HCT116 (cell line): ENCODE results near the gene MACC1. TPM values are rescaled to one million over a fixed set of nuclear protein-coding genes. Genes with fewer than 3 reads are reported as not detected.
"Not testable (repeated sequence)": the region's sequence is repeated elsewhere in the genome, so short reads cannot be mapped to it uniquely, and the experiment has no call there.

ENCODE experiments used
- ATAC-seq: fragments of 200-7000 bp; cut with Tn5 transposase; 2 replicates; pipeline ENCODE4 v1.9.1; 2020; ENCODE audit warnings: mild to moderate bottlenecking, moderate library complexity
- BruUV-seq: library from RNA; stranded (reverse); fragments of 400-500 nt; replicated peaks from 2 replicates; lab custom pipeline; 2021; lab: Mats Ljungman, UMichigan
- CTCF ChIA-PET: fragments of 300-600 bp; sonication (Branson Sonifier 250); formaldehyde crosslinking; loops from one replicate; lab custom pipeline; 2021; ENCODE audit warnings: antibody characterized with exemption; lab: Charles Lee
- POLR2A ChIA-PET: fragments of 300-600, 350-600 bp; sonication (Branson Sonifier 250); formaldehyde crosslinking; loops from one replicate; lab custom pipeline; 2021; ENCODE audit warnings: antibody characterized with exemption; lab: Charles Lee
- RAD21 ChIA-PET, 2 experiments: fragments of 300-600 bp; sonication (Branson Sonifier 250); formaldehyde crosslinking; loops; one replicate each; lab custom pipeline; 2023; ENCODE audit warnings: low total read pairs in 2 of 2; ENCODE audit not compliant: uncharacterized antibody in 2 of 2, unreplicated experiment in 2 of 2, low non-redundant PET in 1 of 2; lab: Charles Lee
- DNase-seq: peaks from one replicate; pipeline ENCODE4 v3.0.0-alpha.2; 2010; ENCODE audit warnings: low read depth, low spot score
- H2AFZ ChIP-seq: fragments of 200-600 bp; shearing (Covaris generic), sonication (generic); 2 replicates; pipeline ENCODE4 v1.6.1; 2017; ENCODE audit warnings: low read depth, mixed run types, mixed read lengths, antibody characterized with exemption, low read length; ENCODE audit not compliant: poor library complexity, severe bottlenecking
- H3K27ac ChIP-seq: 2 replicates; pipeline ENCODE4 v1.5.1; 2012; ENCODE audit warnings: low read depth, low read length
- H3K27me3 ChIP-seq: fragments of 200-600 bp; sonication (generic); 2 replicates; pipeline ENCODE4 v1.6.1; 2016; ENCODE audit warnings: mixed run types, low read length, mixed read lengths; ENCODE audit not compliant: insufficient read depth
- H3K36me3 ChIP-seq, 2 experiments: fragments of 200-500 bp in 1 of 2; fragments of 200-600 bp in 1 of 2; sonication (Bioruptor generic) in 1 of 2; sonication (generic) in 1 of 2; 2 replicates each; pipeline versions ENCODE4 v1.5.1 to v1.6.1; 2014 to 2016; ENCODE audit warnings: low read length in 2 of 2, inconsistent platforms in 1 of 2, mixed read lengths in 1 of 2, mixed run types in 1 of 2; ENCODE audit not compliant: insufficient read depth in 2 of 2, control insufficient read depth in 1 of 2
- H3K4me1 ChIP-seq, 2 experiments: fragments of 200-600 bp in 1 of 2; sonication (generic) in 1 of 2; 2 replicates each; pipeline versions ENCODE4 v1.5.1 to v1.6.1; 2012 to 2017; ENCODE audit warnings: low read length in 2 of 2, inconsistent platforms in 1 of 2, mild to moderate bottlenecking in 1 of 2, mixed read lengths in 1 of 2, mixed run types in 1 of 2, moderate library complexity in 1 of 2; ENCODE audit not compliant: insufficient read depth in 2 of 2, control insufficient read depth in 1 of 2
- H3K4me2 ChIP-seq: fragments of 200-600 bp; sonication (generic); 2 replicates; pipeline ENCODE4 v1.6.1; 2017; ENCODE audit warnings: mixed run types, low read length, mixed read lengths
- H3K4me3 ChIP-seq, 2 experiments: fragments of 200-600 bp in 1 of 2; sonication (generic) in 1 of 2; replicated peaks in 1 of 2; 2 replicates each; pipeline ENCODE4 v1.5.1; 2011 to 2016; ENCODE audit warnings: low read length in 2 of 2, control low read depth in 1 of 2, low read depth in 1 of 2, mild to moderate bottlenecking in 1 of 2, mixed read lengths in 1 of 2, mixed run types in 1 of 2
- H3K79me2 ChIP-seq: fragments of 200-600 bp; sonication (generic); 2 replicates; pipeline ENCODE4 v1.6.1; 2017; ENCODE audit warnings: mild to moderate bottlenecking, mixed run types, low read length, moderate library complexity, mixed read lengths; ENCODE audit not compliant: insufficient read depth
- H3K9ac ChIP-seq: fragments of 200-600 bp; sonication (generic); 2 replicates; pipeline ENCODE4 v1.6.1; 2016; ENCODE audit warnings: low read length, mixed read lengths
- H3K9me2 ChIP-seq: fragments of 200-600 bp; sonication (generic), shearing (Covaris generic); 2 replicates; pipeline ENCODE4 v1.6.1; 2017; ENCODE audit warnings: mixed run types, mild to moderate bottlenecking, moderate library complexity; ENCODE audit not compliant: insufficient read depth
- H3K9me3 ChIP-seq, 2 experiments: fragments of 200-500 bp in 1 of 2; fragments of 200-600 bp in 1 of 2; sonication (Bioruptor generic) in 1 of 2; sonication (generic) in 1 of 2; 2 replicates each; pipeline ENCODE4 v1.6.1; 2014 to 2017; ENCODE audit warnings: low read length in 2 of 2, mixed read lengths in 2 of 2, inconsistent platforms in 1 of 2, low read depth in 1 of 2, mild to moderate bottlenecking in 1 of 2, mixed run types in 1 of 2, moderate library complexity in 1 of 2; ENCODE audit not compliant: control insufficient read depth in 1 of 2, insufficient read depth in 1 of 2
- H4K20me1 ChIP-seq: fragments of 200-600 bp; sonication (generic), shearing (Covaris generic); 2 replicates; pipeline ENCODE4 v1.6.1; 2017; ENCODE audit warnings: mixed run types, mild to moderate bottlenecking, moderate library complexity; ENCODE audit not compliant: insufficient read depth
- CBX3 ChIP-seq: IDR thresholded peaks from 2 replicates; pipeline ENCODE4 v1.6.1; 2012; ENCODE audit warnings: low read depth
- CEBPB ChIP-seq: IDR thresholded peaks from 2 replicates; pipeline ENCODE4 v1.6.1; 2012; ENCODE audit warnings: low read depth
- POLR2A ChIP-seq: IDR thresholded peaks from 2 replicates; pipeline ENCODE4 v1.7.0; 2011; ENCODE audit warnings: borderline replicate concordance; ENCODE audit not compliant: insufficient read depth, insufficient read length; ENCODE audit errors: extremely low read depth
- SIN3A ChIP-seq: IDR thresholded peaks from 2 replicates; pipeline ENCODE4 v1.6.1; 2012; ENCODE audit warnings: low read depth
- SP1 ChIP-seq: IDR thresholded peaks from 2 replicates; pipeline ENCODE4 v1.6.1; 2012; ENCODE audit warnings: low read depth
- YY1 ChIP-seq: IDR thresholded peaks from 2 replicates; pipeline ENCODE4 v1.6.1; 2011; ENCODE audit warnings: low read length, low read depth, moderate library complexity, mild to moderate bottlenecking; ENCODE audit not compliant: insufficient replicate concordance; ENCODE audit errors: extremely low read depth
- intact Hi-C: fragments of 100-400 bp; cut with micrococcal nuclease; formaldehyde crosslinking; loops from 2 replicates; pipeline ENCODE4 v1.10.0; 2022
- total RNA-seq: library from RNA; stranded (reverse); gene quantifications from one replicate; pipeline ENCODE4 v1.2.1, GENCODE V29; 2021; ENCODE audit not compliant: unreplicated experiment

MACC1 gene
- total RNA-seq, 1 experiment from 2014 or later, result 9.8 TPM

DNA sequence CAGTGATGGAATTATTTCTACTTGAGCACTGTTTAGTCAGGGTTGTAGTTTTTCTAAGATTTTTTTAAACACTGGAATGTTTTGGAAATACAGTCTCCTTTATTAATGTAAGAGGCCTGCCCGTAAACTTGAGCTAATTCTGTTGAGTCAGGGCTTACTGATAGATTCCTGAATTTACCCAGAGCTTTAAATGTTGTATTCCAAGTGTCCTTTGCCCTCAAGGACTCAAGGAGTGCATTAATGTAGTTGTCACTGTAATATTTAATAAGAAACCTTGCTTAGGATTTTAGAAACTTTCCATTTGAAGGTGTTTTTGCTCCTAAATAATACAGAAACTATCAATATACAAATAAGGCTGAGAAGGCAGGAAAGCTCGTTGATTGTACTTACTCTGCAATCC, 89.2 kb downstream of the MACC1 start:
- Histone ChIP-seq H3K27me3 (no peaks in the 10 kb centered on the region), H3K27ac (no peak overlapping the region), H2AFZ (no peak overlapping the region), H3K4me1 (no peaks in the 10 kb centered on the region), H3K79me2 (no peaks in the 10 kb centered on the region), H3K9me3 (no peaks in the 10 kb centered on the region), H3K36me3 (no peaks in the 10 kb centered on the region), H3K4me3 (no peak overlapping the region), H3K4me2 (no peak overlapping the region), H3K9me2 (no peaks in the 10 kb centered on the region), H4K20me1 (no peaks in the 10 kb centered on the region), H3K9ac (no peak overlapping the region)
- ATAC-seq (no peak), DNase-seq (no peak)
- intact Hi-C loops, result no loop called here
- ChIA-PET RAD21 (no interaction called here), CTCF (no interaction called here), POLR2A (interaction anchor here (0.7 kb wide), 1 partner anchor 12 kb away, joined by 3 read pairs; no protein-coding TSS in a partner anchor)
- BruUV-seq, result no TSS peak
- no peak for TF ChIP-seq CBX3
- no peak for TF ChIP-seq YY1
- no peak for TF ChIP-seq SP1
- TF ChIP-seq SIN3A, result no peak
- no peak for TF ChIP-seq CEBPB
- TF ChIP-seq POLR2A, result no peak

DNA sequence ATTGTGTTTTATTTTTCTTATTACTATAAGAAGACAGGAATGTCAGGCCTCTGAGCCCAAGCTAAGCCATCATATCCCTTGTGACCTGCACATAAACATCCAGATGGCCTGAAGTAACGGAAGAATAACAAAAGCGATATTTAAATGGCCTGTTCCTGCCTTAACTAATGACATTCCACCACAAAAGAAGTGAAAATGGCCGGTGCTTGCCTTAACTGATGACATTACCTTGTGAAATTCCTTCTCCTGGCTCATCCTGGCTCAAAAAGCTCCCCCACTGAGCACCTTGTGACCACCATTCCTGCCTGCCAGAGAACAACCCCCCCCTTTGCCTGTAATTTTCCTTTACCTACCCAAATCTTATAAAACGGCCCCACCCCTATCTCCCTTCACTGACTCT, 91.1 kb downstream of the MACC1 start:
- CTCF ChIA-PET, RAD21 ChIA-PET, H3K9me2 ChIP-seq, H2AFZ ChIP-seq, H3K9me3 ChIP-seq, H3K27me3 ChIP-seq, H3K79me2 ChIP-seq, H3K9ac ChIP-seq, POLR2A ChIA-PET, DNase-seq, H3K4me1 ChIP-seq, BruUV-seq, H3K4me3 ChIP-seq, ATAC-seq, H3K27ac ChIP-seq, intact Hi-C loops, H4K20me1 ChIP-seq, H3K4me2 ChIP-seq, H3K36me3 ChIP-seq: not testable (repeated sequence)

DNA sequence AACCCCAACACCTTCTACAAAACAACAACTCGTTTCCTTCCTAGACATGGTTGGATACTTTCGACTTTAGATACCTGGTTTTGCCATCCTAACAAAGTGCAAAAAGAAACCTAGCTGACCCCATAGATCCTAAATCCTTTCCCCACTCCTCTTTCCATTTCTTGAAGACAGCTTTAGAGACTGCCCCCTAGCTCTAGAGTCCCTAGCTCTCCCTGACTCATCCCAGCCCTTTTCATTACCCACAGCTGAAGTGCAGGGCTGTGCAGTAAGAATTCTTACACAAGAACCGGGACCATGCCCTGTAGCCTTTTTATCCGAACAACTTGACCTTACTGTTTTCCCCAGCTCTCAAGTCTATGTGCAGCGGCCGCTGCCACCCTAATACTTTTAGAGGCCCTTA, 93.1 kb downstream of the MACC1 start:
- H3K9me2 ChIP-seq, H3K9me3 ChIP-seq, H2AFZ ChIP-seq, H3K79me2 ChIP-seq, ATAC-seq, H3K4me3 ChIP-seq, intact Hi-C loops, CTCF ChIA-PET, DNase-seq, H3K27me3 ChIP-seq, H3K27ac ChIP-seq, H3K9ac ChIP-seq, H3K4me1 ChIP-seq, H3K4me2 ChIP-seq, POLR2A ChIA-PET, H3K36me3 ChIP-seq, H4K20me1 ChIP-seq, BruUV-seq: not testable (repeated sequence)
- RAD21 ChIA-PET, result interaction anchor here in 1 of 2 experiments (0.5 kb wide), 1 partner anchor 141 kb away, joined by 3 read pairs; no protein-coding TSS in a partner anchor

DNA sequence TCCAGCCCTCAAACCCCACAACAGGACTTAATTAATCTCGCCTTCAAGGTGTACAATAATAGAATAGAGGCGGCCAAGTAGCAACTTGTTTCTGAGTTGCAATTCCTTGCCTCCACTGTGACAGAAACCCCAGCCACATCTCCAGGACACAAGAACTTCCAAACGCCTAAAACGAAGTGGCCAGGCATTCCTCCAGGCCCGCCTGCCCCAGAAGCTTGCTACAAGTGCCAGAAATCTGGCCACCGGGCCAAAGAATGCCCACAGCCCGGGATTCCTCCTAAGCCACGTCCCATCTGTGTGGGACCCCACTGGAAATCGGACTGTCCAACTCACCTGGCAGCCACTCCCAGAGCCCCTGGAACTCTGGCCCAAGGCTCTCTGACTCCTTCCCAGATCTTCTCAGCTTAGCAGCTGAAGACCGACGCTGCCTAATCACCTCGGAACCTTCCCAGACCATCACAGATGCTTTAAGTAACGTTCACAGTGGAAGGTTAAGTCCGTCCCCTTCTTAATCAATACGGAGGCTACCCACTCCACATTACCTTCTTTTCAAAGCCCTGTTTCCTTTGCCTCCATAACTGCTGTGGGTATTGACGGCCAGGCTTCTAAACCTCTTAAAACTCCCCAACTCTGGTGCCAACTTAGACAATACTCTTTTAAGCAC, 94.4 kb downstream of the MACC1 start:
- H3K4me2 ChIP-seq, H3K36me3 ChIP-seq, H3K9ac ChIP-seq, H3K9me3 ChIP-seq, H2AFZ ChIP-seq, CTCF ChIA-PET, POLR2A ChIA-PET, H4K20me1 ChIP-seq, H3K79me2 ChIP-seq, DNase-seq, H3K4me3 ChIP-seq, H3K27ac ChIP-seq, RAD21 ChIA-PET, H3K9me2 ChIP-seq, H3K27me3 ChIP-seq, BruUV-seq, intact Hi-C loops, ATAC-seq, H3K4me1 ChIP-seq: not testable (repeated sequence)
